GM23248 (cell line): ENCODE measurements around the gene RNF11. TPM values are rescaled to one million over a fixed set of nuclear protein-coding genes. Genes with fewer than 3 reads are reported as not detected.

Source experiments
- DNase-seq: peaks from one replicate; pipeline ENCODE4 v3.0.0-alpha.2; 2015
- H2AFZ ChIP-seq: fragments of 200-600 bp; sonication (generic); 2 replicates; pipeline ENCODE4 v1.6.1; 2016; ENCODE audit warnings: antibody characterized with exemption
- H3F3A ChIP-seq: fragments of 200-600 bp; sonication (generic); 2 replicates; pipeline ENCODE4 v1.6.1; 2016; ENCODE audit warnings: mild to moderate bottlenecking, antibody characterized with exemption, mixed run types; ENCODE audit not compliant: insufficient read depth
- H3K27ac ChIP-seq: fragments of 200-600 bp; sonication (generic); 2 replicates; pipeline ENCODE4 v1.5.1; 2016; ENCODE audit warnings: mild to moderate bottlenecking
- H3K27me3 ChIP-seq: fragments of 200-600 bp; sonication (generic); replicated peaks from 2 replicates; pipeline ENCODE4 v1.6.1; 2016; ENCODE audit warnings: mild to moderate bottlenecking; ENCODE audit not compliant: insufficient read depth
- H3K36me3 ChIP-seq: fragments of 200-600 bp; sonication (generic); 2 replicates; pipeline ENCODE4 v1.6.1; 2016; ENCODE audit warnings: low read depth, mild to moderate bottlenecking
- H3K4me1 ChIP-seq: fragments of 200-600 bp; sonication (generic); 2 replicates; pipeline ENCODE4 v1.6.1; 2016; ENCODE audit warnings: mild to moderate bottlenecking; ENCODE audit not compliant: insufficient read depth
- H3K4me2 ChIP-seq: fragments of 200-600 bp; sonication (generic); one replicate; pipeline ENCODE4 v1.6.1; 2016; ENCODE audit warnings: mild to moderate bottlenecking; ENCODE audit not compliant: unreplicated experiment
- H3K4me3 ChIP-seq: fragments of 200-600 bp; sonication (generic); 2 replicates; pipeline ENCODE4 v1.5.1; 2016; ENCODE audit warnings: mild to moderate bottlenecking
- H3K79me2 ChIP-seq: fragments of 200-600 bp; sonication (generic); 2 replicates; pipeline ENCODE4 v1.6.1; 2016; ENCODE audit warnings: mild to moderate bottlenecking; ENCODE audit not compliant: insufficient read depth
- H3K9ac ChIP-seq: fragments of 200-600 bp; sonication (generic); 2 replicates; pipeline ENCODE4 v1.6.1; 2016; ENCODE audit warnings: mild to moderate bottlenecking
- H3K9me2 ChIP-seq: fragments of 200-600 bp; sonication (generic); 2 replicates; pipeline ENCODE4 v1.6.1; 2016; ENCODE audit warnings: mixed run types, mild to moderate bottlenecking, moderate library complexity; ENCODE audit not compliant: insufficient read depth
- H3K9me3 ChIP-seq: fragments of 200-600 bp; sonication (generic); one replicate; pipeline ENCODE4 v1.6.1; 2017; ENCODE audit warnings: low read depth
- H4K20me1 ChIP-seq: fragments of 200-600 bp; sonication (generic); 2 replicates; pipeline ENCODE4 v1.6.0; 2016; ENCODE audit not compliant: insufficient read depth
- EZH2 ChIP-seq: fragments of 200-600 bp; sonication (generic); IDR thresholded peaks from 2 replicates; pipeline ENCODE4 v1.6.1; 2018; ENCODE audit warnings: antibody characterized with exemption, mild to moderate bottlenecking; ENCODE audit not compliant: insufficient read depth, poor library complexity, severe bottlenecking
- EZH2phosphoT487 ChIP-seq: fragments of 200-600 bp; sonication (generic); IDR thresholded peaks from 2 replicates; pipeline ENCODE4 v1.6.1; 2018; ENCODE audit warnings: antibody characterized with exemption, moderate library complexity, mild to moderate bottlenecking, low read depth; ENCODE audit not compliant: insufficient read depth
- WGBS, 2 experiments: methylation state at CpG; one replicate each; pipeline ENCODE4 v1.1.6; 2015 to 2017; ENCODE audit warnings: low lambda C conversion rate in 2 of 2, low coverage in 1 of 2; ENCODE audit errors: missing lambda C conversion rate in 2 of 2; 5-methylcytosine and 5-hydroxymethylcytosine counted together
- in situ Hi-C: fragments of 300-500 bp; cut with MboI; formaldehyde crosslinking; loops from 2 replicates; pipeline ENCODE4 v1.15.0; 2020
- polyA plus RNA-seq: library from polyadenylated mRNA; unstranded; fragments of >200 nt; fragmentation: Nextera tagmentation; extraction: Ambion mirVana; gene quantifications from 2 replicates; pipeline ENCODE4 v1.2.1, GENCODE V29; 2016
- total RNA-seq: library from RNA; depleted of rRNA; stranded (reverse); fragments of >200 nt; shearing (Covaris generic); gene quantifications from 2 replicates; pipeline ENCODE4 v1.2.3, GENCODE V29; 2014

The RNF11 gene
- total and polyA plus RNA-seq, 2 experiments from 2014 or later: 94.1 to 128 TPM

DNA sequence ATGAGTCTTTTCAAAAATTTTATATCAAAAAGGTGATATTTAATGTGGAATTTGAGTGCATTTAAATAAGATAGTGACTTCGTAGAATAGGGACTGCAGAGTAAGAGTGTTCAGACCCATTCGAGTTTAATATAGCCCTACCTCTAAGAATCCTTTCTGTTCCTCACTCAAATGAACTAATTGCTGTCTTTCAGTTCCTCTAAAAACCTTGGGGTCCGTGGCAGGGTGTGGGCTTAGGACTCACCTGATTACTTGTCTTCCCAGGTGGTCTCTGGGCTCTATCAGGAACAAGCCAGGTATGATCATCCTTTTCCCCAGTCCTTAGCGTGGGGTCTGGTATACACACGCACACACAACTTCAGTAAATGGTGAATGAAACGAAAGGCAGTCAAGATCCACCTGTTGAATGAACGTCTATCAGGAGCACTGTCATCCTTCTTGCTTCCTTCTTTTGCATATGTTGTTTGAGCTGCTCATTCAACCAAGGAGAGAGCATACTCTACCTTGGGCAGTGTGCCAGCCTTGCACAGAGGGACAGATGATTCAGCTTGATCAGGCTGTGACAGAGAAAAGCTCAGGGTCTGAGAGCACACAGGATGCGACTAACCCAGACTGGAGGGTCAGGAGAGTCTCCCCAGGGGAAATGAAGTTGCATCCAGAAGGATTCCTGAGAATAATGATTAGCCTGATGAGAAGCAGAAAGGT lies 1.2 kb upstream of the RNF11 start:
- H3K79me2 ChIP-seq: peaks cover 43% of the 10 kb centered on the region
- peak; percentile 68 for DNase-seq
- peaks cover 12% of the 10 kb centered on the region; the same call in 1 of the 2 replicates for H3F3A ChIP-seq
- no peaks in the 10 kb centered on the region for H3K36me3 ChIP-seq
- no peaks in the 10 kb centered on the region for H3K9me3 ChIP-seq
- no peak for TF ChIP-seq EZH2phosphoT487
- TF ChIP-seq EZH2: no peak
- in situ Hi-C loops: no loop called here
- H3K9me2 ChIP-seq: no peaks in the 10 kb centered on the region
- H3K27ac ChIP-seq: peak overlapping the region; percentile 83
- H3K4me3 ChIP-seq: no peak overlapping the region
- no peaks in the 10 kb centered on the region for H3K27me3 ChIP-seq
- H3K4me1 ChIP-seq: peaks cover 20% of the 10 kb centered on the region
- H3K4me2 ChIP-seq: peak overlapping the region; percentile 89
- 62 to 64% methylated on average over 8 of the region's 8 CpGs for WGBS, 2 experiments
- H2AFZ ChIP-seq: peak overlapping the region; percentile 97
- 0 out of 2 replicates have a peak, but pooled peaks cover 6% of the 10 kb centered on the region for H4K20me1 ChIP-seq
- H3K9ac ChIP-seq: peak overlapping the region; percentile 97; the same call in 1 of the 2 replicates

DNA sequence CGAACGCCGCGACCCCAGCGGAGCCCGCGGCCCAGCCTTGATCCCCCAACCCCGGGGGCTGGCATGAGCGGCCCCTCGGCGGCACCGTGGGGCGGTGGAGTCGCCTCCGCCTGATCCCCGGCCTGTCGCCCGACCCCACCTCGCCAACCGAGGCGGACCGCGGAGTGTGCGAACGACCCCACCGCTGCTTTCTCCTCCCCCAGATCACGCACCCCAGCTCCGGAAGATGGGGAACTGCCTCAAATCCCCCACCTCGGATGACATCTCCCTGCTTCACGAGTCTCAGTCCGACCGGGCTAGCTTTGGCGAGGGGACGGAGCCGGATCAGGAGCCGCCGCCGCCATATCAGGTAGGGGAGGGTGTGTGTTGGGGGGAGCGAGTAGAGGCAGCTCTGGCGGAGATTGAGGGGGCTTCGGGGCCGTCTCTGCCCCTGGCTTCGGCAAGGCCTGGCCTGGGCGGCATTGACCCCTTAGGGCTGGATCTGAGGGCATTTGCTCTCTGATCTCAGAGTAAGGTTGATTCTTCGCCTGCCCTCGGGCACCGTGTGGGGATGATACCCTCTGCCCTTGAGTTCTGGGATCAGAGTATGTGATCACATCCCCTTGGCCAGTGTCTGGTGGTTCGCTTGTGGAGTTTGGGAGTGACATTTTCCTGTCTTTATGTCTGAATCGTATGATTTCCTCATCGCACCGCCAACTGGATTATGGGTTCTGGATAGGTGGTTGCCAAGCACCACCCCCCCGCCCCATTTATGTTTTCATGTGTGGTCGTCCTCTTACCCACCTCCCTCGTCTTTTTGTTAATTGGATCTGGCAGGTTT lies 668 bp downstream of the RNF11 start:
- Histone ChIP-seq H3K4me3 (peak overlapping the region; percentile 82), H4K20me1 (peaks cover 10% of the 10 kb centered on the region; the same call in 1 of the 2 replicates), H2AFZ (peak overlapping the region; percentile 97), H3K27ac (peak overlapping the region; percentile 83), H3F3A (peaks cover 12% of the 10 kb centered on the region; the same call in 1 of the 2 replicates), H3K9ac (peak overlapping the region; percentile 97), H3K4me1 (peaks cover 20% of the 10 kb centered on the region), H3K4me2 (peak overlapping the region; percentile 86), H3K9me3 (no peaks in the 10 kb centered on the region), H3K79me2 (peaks cover 61% of the 10 kb centered on the region), H3K9me2 (no peaks in the 10 kb centered on the region), H3K36me3 (no peaks in the 10 kb centered on the region), H3K27me3 (no peaks in the 10 kb centered on the region)
- in situ Hi-C loops: no loop called here
- 0 to 2% methylated on average over 26 to 36 of the region's 54 CpGs for WGBS, 2 experiments
- no peak for TF ChIP-seq EZH2
- TF ChIP-seq EZH2phosphoT487: no peak
- peak; percentile 65 for DNase-seq

- Histone ChIP-seq H3K9me2 (no peaks in the 10 kb centered on the region), H3K27ac (peak overlapping the region; percentile 83), H3K36me3 (no peaks in the 10 kb centered on the region), H3F3A (peaks cover 12% of the 10 kb centered on the region; the same call in 1 of the 2 replicates), H3K9me3 (no peaks in the 10 kb centered on the region), H3K79me2 (peaks cover 69% of the 10 kb centered on the region), H3K9ac (peak overlapping the region; percentile 97), H2AFZ (peak overlapping the region; percentile 34), H3K27me3 (no peaks in the 10 kb centered on the region), H3K4me3 (peak overlapping the region; percentile 82), H3K4me2 (peak overlapping the region; percentile 86), H3K4me1 (peaks cover 20% of the 10 kb centered on the region), H4K20me1 (peaks cover 14% of the 10 kb centered on the region; the same call in 1 of the 2 replicates)
- in situ Hi-C loops: no loop called here
- TF ChIP-seq EZH2phosphoT487 (no peak), EZH2 (no peak)
- peak; percentile 74 for DNase-seq
- 1 to 2% methylated on average over 9 of the region's 9 CpGs for WGBS, 2 experiments
Measured at GRCh38 chr1:51237351-51238033, 1.4 kb downstream of the RNF11 start.

DNA sequence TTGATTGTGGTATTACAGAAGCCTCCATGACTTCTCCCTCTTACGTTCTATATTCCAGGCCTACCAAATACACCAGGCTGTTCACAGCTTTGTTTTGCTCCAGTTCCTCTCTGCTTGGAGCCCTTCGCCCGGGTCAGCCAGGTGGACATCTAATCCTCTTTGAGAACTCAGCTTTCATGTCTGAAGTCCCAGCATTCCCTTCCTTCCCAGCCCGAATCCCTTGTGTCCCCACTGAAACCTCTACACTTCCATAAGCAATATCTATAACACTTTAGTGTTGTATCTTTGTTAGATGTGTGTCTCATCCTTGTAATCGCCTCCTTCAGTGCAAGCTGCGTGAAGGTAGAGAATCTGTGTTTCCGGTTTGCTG lies 1.9 kb downstream of the RNF11 start:
- peak overlapping the region; percentile 34 for H2AFZ ChIP-seq
- in situ Hi-C loops: no loop called here

More for the DNA sequence above, 1.9 kb downstream of the RNF11 start:
- no peak for TF ChIP-seq EZH2phosphoT487
- no peak for TF ChIP-seq EZH2
- Histone ChIP-seq H3K4me3 (peak overlapping the region; percentile 82), H3K36me3 (no peaks in the 10 kb centered on the region), H3K27ac (peak overlapping the region; percentile 83), H4K20me1 (peaks cover 14% of the 10 kb centered on the region; the same call in 1 of the 2 replicates), H3F3A (peaks cover 12% of the 10 kb centered on the region; the same call in 1 of the 2 replicates), H3K27me3 (no peaks in the 10 kb centered on the region), H3K9me2 (no peaks in the 10 kb centered on the region), H3K9me3 (no peaks in the 10 kb centered on the region), H3K9ac (peak overlapping the region; percentile 97), H3K79me2 (peaks cover 74% of the 10 kb centered on the region), H3K4me2 (peak overlapping the region; percentile 86), H3K4me1 (peaks cover 20% of the 10 kb centered on the region)
- DNase-seq: peak; percentile 42
- WGBS, 2 experiments: 2 to 4% methylated on average over 7 of the region's 7 CpGs
